K562 (cell line): ENCODE data around the gene UTP14A. TPM values are rescaled to one million over a fixed set of nuclear protein-coding genes. Genes with fewer than 3 reads are reported as not detected.

Source experiments
- DDX20 ChIP-seq: fragments of 450-650 bp; IDR thresholded peaks from 2 replicates; pipeline ENCODE4 v1.6.1; 2016; ENCODE audit warnings: missing genetic modification characterization, low read depth, mild to moderate bottlenecking, missing compliant biosample characterization, moderate library complexity
- HDAC3 ChIP-seq: fragments of 450-650 bp; IDR thresholded peaks from 2 replicates; pipeline ENCODE4 v1.6.1; 2018; ENCODE audit warnings: borderline replicate concordance, mild to moderate bottlenecking, moderate library complexity; ENCODE audit not compliant: partially characterized antibody
- KDM4B ChIP-seq, 2 experiments: fragments of 450-650 bp in 1 of 2; sonication (generic) in 1 of 2; IDR thresholded peaks; 2 replicates each; pipeline ENCODE4 v1.6.1; 2016 to 2017; ENCODE audit warnings: borderline replicate concordance in 2 of 2, antibody characterized with exemption in 1 of 2, low read depth in 1 of 2, mild to moderate bottlenecking in 1 of 2
- polyA plus RNA-seq, 8 experiments: library from polyadenylated mRNA; depleted of rRNA in 4 of 8; stranded (reverse) in 5 of 8; unstranded in 3 of 8; fragments of >200 nt; fragmentation: Nextera tagmentation in 2 of 8; fragmentation: Illumina TruSeq in 1 of 8; extraction: Ambion mirVana in 2 of 8; extraction: Trizol in 1 of 8; gene quantifications; 2 replicates each; pipeline versions ENCODE4 v1.2.1 to v1.2.3, GENCODE V29; 2011 to 2014; ENCODE audit warnings: inconsistent platforms in 1 of 8, missing spikeins in 1 of 8
- total RNA-seq, 7 experiments: library from RNA; depleted of rRNA in 6 of 7; stranded (reverse); fragments of >200 nt in 6 of 7; fragmentation: Illumina TruSeq in 2 of 7; extraction: Trizol in 2 of 7; gene quantifications; 2 replicates each; pipeline versions ENCODE4 v1.2.1 to v1.2.3, GENCODE V29; 2011 to 2021; ENCODE audit warnings: low replicate concordance in 1 of 7
- TF ChIP-seq, protein P1 (sequence below): fragments of 200-600 bp; sonication (generic); IDR thresholded peaks from one replicate; pipeline ENCODE4 v1.6.1; 2012; ENCODE audit warnings: mild to moderate bottlenecking, low read depth, low read length, inconsistent platforms
- TF ChIP-seq, protein P2 (sequence below): IDR thresholded peaks from 3 replicates; pipeline ENCODE4 v1.6.1; 2011; ENCODE audit warnings: borderline replicate concordance, mild to moderate bottlenecking, moderate library complexity; ENCODE audit not compliant: insufficient read length; ENCODE audit errors: extremely low read depth

UTP14A gene
- total and polyA plus RNA-seq, 9 of the 15 experiments (the other 6 are each of a cell fraction or from before 2014, with no cell fraction given): 30.5 to 91.0 (median 64.1) TPM

DNA sequence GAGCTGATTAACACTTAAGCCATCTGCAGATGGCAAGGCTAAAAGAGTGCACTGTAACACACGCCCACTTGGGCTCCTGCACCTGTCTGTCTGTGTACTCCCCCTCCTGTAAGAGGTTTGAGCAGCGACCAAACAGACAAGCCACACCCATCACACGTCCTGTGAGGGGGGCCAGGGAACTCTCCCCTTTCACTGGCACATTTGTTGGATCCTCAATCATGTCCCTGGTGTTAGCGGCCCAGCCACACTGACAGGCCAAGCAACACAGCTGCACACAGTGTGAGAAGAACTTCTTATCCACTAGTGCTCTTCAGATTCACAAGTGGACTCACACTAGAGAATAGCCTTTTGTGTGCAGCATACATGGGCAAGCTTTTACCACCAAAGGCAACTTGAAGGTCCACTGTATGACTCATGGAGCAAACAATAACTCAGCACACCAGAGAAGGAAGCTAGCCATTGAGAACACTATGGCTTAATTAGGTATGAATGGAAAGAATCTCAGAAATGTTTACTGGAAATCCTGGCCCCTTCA is 29.1 kb upstream of the UTP14A start (continued):
- TF ChIP-seq, protein P1, sequence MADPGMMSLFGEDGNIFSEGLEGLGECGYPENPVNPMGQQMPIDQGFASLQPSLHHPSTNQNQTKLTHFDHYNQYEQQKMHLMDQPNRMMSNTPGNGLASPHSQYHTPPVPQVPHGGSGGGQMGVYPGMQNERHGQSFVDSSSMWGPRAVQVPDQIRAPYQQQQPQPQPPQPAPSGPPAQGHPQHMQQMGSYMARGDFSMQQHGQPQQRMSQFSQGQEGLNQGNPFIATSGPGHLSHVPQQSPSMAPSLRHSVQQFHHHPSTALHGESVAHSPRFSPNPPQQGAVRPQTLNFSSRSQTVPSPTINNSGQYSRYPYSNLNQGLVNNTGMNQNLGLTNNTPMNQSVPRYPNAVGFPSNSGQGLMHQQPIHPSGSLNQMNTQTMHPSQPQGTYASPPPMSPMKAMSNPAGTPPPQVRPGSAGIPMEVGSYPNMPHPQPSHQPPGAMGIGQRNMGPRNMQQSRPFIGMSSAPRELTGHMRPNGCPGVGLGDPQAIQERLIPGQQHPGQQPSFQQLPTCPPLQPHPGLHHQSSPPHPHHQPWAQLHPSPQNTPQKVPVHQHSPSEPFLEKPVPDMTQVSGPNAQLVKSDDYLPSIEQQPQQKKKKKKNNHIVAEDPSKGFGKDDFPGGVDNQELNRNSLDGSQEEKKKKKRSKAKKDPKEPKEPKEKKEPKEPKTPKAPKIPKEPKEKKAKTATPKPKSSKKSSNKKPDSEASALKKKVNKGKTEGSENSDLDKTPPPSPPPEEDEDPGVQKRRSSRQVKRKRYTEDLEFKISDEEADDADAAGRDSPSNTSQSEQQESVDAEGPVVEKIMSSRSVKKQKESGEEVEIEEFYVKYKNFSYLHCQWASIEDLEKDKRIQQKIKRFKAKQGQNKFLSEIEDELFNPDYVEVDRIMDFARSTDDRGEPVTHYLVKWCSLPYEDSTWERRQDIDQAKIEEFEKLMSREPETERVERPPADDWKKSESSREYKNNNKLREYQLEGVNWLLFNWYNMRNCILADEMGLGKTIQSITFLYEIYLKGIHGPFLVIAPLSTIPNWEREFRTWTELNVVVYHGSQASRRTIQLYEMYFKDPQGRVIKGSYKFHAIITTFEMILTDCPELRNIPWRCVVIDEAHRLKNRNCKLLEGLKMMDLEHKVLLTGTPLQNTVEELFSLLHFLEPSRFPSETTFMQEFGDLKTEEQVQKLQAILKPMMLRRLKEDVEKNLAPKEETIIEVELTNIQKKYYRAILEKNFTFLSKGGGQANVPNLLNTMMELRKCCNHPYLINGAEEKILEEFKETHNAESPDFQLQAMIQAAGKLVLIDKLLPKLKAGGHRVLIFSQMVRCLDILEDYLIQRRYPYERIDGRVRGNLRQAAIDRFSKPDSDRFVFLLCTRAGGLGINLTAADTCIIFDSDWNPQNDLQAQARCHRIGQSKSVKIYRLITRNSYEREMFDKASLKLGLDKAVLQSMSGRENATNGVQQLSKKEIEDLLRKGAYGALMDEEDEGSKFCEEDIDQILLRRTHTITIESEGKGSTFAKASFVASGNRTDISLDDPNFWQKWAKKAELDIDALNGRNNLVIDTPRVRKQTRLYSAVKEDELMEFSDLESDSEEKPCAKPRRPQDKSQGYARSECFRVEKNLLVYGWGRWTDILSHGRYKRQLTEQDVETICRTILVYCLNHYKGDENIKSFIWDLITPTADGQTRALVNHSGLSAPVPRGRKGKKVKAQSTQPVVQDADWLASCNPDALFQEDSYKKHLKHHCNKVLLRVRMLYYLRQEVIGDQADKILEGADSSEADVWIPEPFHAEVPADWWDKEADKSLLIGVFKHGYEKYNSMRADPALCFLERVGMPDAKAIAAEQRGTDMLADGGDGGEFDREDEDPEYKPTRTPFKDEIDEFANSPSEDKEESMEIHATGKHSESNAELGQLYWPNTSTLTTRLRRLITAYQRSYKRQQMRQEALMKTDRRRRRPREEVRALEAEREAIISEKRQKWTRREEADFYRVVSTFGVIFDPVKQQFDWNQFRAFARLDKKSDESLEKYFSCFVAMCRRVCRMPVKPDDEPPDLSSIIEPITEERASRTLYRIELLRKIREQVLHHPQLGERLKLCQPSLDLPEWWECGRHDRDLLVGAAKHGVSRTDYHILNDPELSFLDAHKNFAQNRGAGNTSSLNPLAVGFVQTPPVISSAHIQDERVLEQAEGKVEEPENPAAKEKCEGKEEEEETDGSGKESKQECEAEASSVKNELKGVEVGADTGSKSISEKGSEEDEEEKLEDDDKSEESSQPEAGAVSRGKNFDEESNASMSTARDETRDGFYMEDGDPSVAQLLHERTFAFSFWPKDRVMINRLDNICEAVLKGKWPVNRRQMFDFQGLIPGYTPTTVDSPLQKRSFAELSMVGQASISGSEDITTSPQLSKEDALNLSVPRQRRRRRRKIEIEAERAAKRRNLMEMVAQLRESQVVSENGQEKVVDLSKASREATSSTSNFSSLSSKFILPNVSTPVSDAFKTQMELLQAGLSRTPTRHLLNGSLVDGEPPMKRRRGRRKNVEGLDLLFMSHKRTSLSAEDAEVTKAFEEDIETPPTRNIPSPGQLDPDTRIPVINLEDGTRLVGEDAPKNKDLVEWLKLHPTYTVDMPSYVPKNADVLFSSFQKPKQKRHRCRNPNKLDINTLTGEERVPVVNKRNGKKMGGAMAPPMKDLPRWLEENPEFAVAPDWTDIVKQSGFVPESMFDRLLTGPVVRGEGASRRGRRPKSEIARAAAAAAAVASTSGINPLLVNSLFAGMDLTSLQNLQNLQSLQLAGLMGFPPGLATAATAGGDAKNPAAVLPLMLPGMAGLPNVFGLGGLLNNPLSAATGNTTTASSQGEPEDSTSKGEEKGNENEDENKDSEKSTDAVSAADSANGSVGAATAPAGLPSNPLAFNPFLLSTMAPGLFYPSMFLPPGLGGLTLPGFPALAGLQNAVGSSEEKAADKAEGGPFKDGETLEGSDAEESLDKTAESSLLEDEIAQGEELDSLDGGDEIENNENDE: no peak
- no peak for TF ChIP-seq HDAC3
- TF ChIP-seq, protein P2, sequence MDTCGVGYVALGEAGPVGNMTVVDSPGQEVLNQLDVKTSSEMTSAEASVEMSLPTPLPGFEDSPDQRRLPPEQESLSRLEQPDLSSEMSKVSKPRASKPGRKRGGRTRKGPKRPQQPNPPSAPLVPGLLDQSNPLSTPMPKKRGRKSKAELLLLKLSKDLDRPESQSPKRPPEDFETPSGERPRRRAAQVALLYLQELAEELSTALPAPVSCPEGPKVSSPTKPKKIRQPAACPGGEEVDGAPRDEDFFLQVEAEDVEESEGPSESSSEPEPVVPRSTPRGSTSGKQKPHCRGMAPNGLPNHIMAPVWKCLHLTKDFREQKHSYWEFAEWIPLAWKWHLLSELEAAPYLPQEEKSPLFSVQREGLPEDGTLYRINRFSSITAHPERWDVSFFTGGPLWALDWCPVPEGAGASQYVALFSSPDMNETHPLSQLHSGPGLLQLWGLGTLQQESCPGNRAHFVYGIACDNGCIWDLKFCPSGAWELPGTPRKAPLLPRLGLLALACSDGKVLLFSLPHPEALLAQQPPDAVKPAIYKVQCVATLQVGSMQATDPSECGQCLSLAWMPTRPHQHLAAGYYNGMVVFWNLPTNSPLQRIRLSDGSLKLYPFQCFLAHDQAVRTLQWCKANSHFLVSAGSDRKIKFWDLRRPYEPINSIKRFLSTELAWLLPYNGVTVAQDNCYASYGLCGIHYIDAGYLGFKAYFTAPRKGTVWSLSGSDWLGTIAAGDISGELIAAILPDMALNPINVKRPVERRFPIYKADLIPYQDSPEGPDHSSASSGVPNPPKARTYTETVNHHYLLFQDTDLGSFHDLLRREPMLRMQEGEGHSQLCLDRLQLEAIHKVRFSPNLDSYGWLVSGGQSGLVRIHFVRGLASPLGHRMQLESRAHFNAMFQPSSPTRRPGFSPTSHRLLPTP: no peak
- no peak for TF ChIP-seq KDM4B (IDR thresholded peaks at IDR 0.05; ENCODE audit: borderline replicate concordance in 2 of 2, low read depth in 1 of 2)
- no peak for TF ChIP-seq DDX20 (tag)
